GM12872 (cell line): ENCODE measurements around the gene LCNL1.

ENCODE experiments used
- TF ChIP-seq, protein P1 (sequence below): IDR thresholded peaks from 3 replicates; pipeline ENCODE4 v1.5.1; 2011; ENCODE audit warnings: low read depth, mild to moderate bottlenecking, low read length, moderate library complexity; ENCODE audit not compliant: insufficient read depth

Gene LCNL1

DNA sequence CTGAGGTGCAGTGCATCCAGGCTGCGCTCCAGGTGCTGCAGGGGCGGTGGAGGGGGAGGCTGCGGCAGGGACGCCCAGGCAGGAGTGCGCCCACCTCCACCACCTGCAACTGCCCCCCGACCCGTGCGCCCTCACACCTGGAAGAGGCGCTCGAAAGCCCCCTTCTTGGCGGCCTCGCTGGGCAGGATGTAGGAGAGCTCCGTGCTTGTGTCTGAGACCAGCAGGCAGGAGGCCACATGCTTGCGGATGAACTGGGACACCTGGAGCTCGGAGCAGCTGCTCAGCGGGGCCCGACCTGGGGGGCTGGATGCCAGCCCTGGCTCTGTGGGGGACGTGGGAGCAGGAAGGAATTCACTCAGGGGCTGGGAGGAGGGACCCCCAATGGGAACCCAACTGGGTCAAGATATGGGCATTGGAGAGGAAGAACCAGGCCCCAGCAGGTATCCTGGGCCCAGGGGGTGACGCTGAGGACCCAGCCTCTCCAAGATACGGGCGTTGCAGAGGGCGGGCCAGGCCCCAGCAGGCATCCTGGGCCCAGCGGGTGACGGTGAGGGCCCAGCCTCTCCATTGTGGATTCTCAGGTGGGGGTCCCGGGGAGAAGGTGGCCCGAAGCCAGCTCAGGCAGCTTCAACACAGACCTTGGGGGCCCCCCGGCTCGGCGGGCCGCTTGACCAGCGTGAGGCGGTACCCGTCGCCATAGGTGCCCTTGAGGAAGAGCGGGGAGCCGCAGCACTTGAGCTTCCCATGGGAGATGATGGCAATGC, 32.2 kb downstream of the LCNL1 start:
- TF ChIP-seq, protein P1, sequence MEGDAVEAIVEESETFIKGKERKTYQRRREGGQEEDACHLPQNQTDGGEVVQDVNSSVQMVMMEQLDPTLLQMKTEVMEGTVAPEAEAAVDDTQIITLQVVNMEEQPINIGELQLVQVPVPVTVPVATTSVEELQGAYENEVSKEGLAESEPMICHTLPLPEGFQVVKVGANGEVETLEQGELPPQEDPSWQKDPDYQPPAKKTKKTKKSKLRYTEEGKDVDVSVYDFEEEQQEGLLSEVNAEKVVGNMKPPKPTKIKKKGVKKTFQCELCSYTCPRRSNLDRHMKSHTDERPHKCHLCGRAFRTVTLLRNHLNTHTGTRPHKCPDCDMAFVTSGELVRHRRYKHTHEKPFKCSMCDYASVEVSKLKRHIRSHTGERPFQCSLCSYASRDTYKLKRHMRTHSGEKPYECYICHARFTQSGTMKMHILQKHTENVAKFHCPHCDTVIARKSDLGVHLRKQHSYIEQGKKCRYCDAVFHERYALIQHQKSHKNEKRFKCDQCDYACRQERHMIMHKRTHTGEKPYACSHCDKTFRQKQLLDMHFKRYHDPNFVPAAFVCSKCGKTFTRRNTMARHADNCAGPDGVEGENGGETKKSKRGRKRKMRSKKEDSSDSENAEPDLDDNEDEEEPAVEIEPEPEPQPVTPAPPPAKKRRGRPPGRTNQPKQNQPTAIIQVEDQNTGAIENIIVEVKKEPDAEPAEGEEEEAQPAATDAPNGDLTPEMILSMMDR, result no peak

- TF ChIP-seq, protein P1, result no peak
Measured at GRCh38 chr9:137015540-137015930, 32.7 kb downstream of the LCNL1 start.

- TF ChIP-seq, protein P1, result no peak
Measured at GRCh38 chr9:137015976-137016375, 33.2 kb downstream of the LCNL1 start.

DNA sequence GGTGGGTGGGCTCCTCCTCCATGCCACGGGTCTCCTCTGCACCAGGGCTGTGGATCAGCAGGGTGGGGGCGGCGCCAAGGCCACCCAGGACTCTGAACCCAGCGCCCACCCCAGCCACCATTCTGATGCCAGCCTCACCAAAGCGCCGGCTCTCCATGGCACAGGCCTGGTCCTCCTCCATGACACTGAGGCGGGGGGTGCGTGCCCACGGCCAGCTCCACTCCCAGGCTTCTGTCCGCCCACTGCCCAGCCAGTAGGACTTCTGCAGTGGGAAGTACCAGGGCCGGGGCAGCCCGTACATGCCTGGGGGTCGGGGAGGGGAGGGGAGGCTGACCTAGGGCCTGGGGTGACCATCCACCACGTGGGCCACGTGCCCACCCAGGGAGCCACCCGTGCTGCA, 33.6 kb downstream of the LCNL1 start:
- TF ChIP-seq, protein P1, result no peak

DNA sequence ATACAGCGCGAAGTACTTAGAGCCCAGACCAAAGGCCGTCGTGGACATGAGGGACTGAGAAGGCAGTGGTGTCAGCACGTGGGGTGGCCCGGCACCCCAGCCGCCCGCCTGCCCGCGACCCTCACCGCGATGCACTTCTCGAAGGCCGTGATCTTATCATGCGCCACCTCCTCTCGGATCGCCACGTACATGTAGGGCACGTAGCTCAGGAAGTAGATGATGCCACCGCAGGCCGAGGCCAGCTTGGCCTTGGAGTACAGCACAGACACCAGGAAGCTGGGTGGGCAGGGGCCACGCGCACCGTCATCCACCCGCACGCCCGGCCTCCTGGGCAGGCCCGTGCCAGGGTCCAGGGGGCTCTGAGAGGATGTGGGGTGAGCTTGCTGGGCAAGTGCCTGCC, 34.3 kb downstream of the LCNL1 start:
- TF ChIP-seq, protein P1, result no peak

DNA sequence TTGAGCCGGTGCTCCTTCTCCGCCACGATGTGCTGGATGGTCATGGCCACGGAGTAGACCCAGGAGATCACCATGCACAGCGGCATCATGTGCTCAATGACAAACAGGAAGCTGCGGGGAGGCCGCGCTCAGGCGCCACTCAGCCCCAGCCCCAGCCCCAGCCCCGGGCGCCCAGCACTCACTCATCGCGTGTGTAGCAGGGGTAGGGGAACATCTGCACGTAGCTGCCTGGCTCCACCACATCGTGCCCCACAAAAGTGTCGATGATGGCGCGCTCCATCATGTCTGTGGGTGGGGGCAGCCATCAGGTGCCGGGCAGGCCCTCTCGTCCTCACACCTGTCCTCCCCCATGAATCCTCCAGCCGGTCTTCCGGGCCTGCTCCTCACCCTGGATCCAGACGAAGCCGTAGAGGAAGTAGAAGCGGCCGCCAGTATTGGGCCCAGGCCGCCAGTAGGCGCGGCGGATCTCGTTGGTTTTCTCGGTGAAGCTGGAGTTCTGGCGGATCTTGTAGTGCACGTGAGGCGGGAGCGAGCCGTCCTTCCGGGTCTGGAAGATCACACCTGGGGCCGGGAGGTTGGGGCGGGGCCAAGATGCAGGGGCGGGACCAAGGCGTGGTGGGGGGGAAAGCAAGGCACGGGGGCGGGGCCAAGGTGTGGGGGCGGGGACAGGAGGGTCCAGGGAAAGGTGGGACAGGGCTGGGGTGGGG, 35.2 kb downstream of the LCNL1 start:
- TF ChIP-seq, protein P1, result no peak

- TF ChIP-seq, protein P1, result no peak
Measured at GRCh38 chr9:137018761-137019559, 36.2 kb downstream of the LCNL1 start.
